ENCODE data around the gene SBNO1.

Gene SBNO1

GRCh38 chr12:123269395-123269892 lies 95.2 kb downstream of the SBNO1 start:
- Histone ChIP-seq H3K4me2 (ENCODE audit: insufficient read depth, low read length, poor library complexity, severe bottlenecking) (peak overlapping the region; percentile 99), H4K91ac (ENCODE audit: low read depth, low read length, poor library complexity) (peak overlapping the region; percentile 98), H3K27ac (replicated peaks; ENCODE audit: low read length) (peak overlapping the region; percentile 94), H3K9me3 (replicated peaks in 1 of 2; ENCODE audit: control insufficient read depth in 2 of 2, insufficient read depth in 1 of 2, low read depth in 1 of 2, low read length in 2 of 2) (no peaks in the 10 kb centered on the region), H3K9ac (ENCODE audit: low read depth, low read length, poor library complexity) (peak overlapping the region; percentile 83), H3K27me3 (ENCODE audit: control insufficient read depth in 3 of 3, insufficient read depth in 3 of 3, low read depth in 1 of 3, low read length in 3 of 3) (no peaks in the 10 kb centered on the region), H2AFZ (ENCODE audit: low read length) (peak overlapping the region; percentile 71), H3K79me1 (ENCODE audit: low read depth, low read length) (peaks cover 32% of the 10 kb centered on the region), H2BK120ac (ENCODE audit: low read depth, low read length) (peak overlapping the region; percentile 99), H3K23ac (ENCODE audit: low read depth, low read length, poor library complexity) (peak overlapping the region; percentile 2), H3K4ac (ENCODE audit: low read length) (peak overlapping the region; percentile 100), H3K4me3 (ENCODE audit: low read length in 2 of 2) (peak overlapping the region; percentile 64 to 83), H2BK12ac (ENCODE audit: low read length) (no peak overlapping the region), H2BK15ac (ENCODE audit: low read length) (no peak overlapping the region), H3K18ac (ENCODE audit: low read length) (peak overlapping the region; percentile 100), H3K14ac (ENCODE audit: low read length) (peak overlapping the region; percentile 77), H2AK5ac (ENCODE audit: low read depth, low read length) (peak overlapping the region; percentile 100), H3K4me1 (ENCODE audit: control insufficient read depth in 2 of 2, insufficient read depth in 1 of 2, low read depth in 1 of 2, low read length in 2 of 2) (peaks cover 14 to 16% of the 10 kb centered on the region in 2 donors), H2BK5ac (ENCODE audit: low read length) (peak overlapping the region; percentile 96), H3K36me3 (replicated peaks in 1 of 2; ENCODE audit: control insufficient read depth in 2 of 2, insufficient read depth in 2 of 2, low read length in 2 of 2) (peaks cover 29 to 47% of the 10 kb centered on the region in 2 donors), H4K8ac (ENCODE audit: low read depth, low read length) (no peak overlapping the region)
- DNase-seq (ENCODE audit: low spot score): peak; percentile 82
- no CpG with 5 or more reads among the region's 32 CpGs for WGBS, 2 donors (ENCODE audit: extremely low coverage in 2 of 2, insufficient read length in 2 of 2, insufficient replicate concordance in 1 of 2)

GRCh38 chr12:123268850-123269249 lies 95.8 kb downstream of the SBNO1 start:
- H3K4me2 ChIP-seq (ENCODE audit: insufficient read depth, low read length, poor library complexity, severe bottlenecking): peak overlapping the region; percentile 22
- H2BK120ac ChIP-seq (ENCODE audit: low read depth, low read length): peak overlapping the region; percentile 92
- peak overlapping the region; percentile 60 for H3K4ac ChIP-seq (ENCODE audit: low read length)
- peak overlapping the region; percentile 98 for H4K91ac ChIP-seq (ENCODE audit: low read depth, low read length, poor library complexity)
- H3K79me1 ChIP-seq (ENCODE audit: low read depth, low read length): peaks cover 32% of the 10 kb centered on the region
- no CpG with 5 or more reads among the region's 13 CpGs for WGBS, 2 donors (ENCODE audit: extremely low coverage in 2 of 2, insufficient read length in 2 of 2, insufficient replicate concordance in 1 of 2)
- H3K4me1 ChIP-seq (ENCODE audit: control insufficient read depth in 2 of 2, insufficient read depth in 1 of 2, low read depth in 1 of 2, low read length in 2 of 2): peaks cover 14 to 16% of the 10 kb centered on the region in 2 donors
- DNase-seq (ENCODE audit: low spot score): no peak
- peak overlapping the region; percentile 100 for H2AK5ac ChIP-seq (ENCODE audit: low read depth, low read length)
- H3K27me3 ChIP-seq (ENCODE audit: control insufficient read depth in 3 of 3, insufficient read depth in 3 of 3, low read depth in 1 of 3, low read length in 3 of 3): no peaks in the 10 kb centered on the region
- peak overlapping the region; percentile 96 for H2BK5ac ChIP-seq (ENCODE audit: low read length)
- H3K36me3 ChIP-seq (replicated peaks in 1 of 2; ENCODE audit: control insufficient read depth in 2 of 2, insufficient read depth in 2 of 2, low read length in 2 of 2): peaks cover 30 to 49% of the 10 kb centered on the region in 2 donors
- peak overlapping the region; percentile 78 for H2BK12ac ChIP-seq (ENCODE audit: low read length)
- H3K9me3 ChIP-seq (replicated peaks in 1 of 2; ENCODE audit: control insufficient read depth in 2 of 2, insufficient read depth in 1 of 2, low read depth in 1 of 2, low read length in 2 of 2): no peaks in the 10 kb centered on the region
- peak overlapping the region; percentile 97 for H4K8ac ChIP-seq (ENCODE audit: low read depth, low read length)
- H3K23ac ChIP-seq (ENCODE audit: low read depth, low read length, poor library complexity): peak overlapping the region; percentile 85
- peak overlapping the region; percentile 89 for H3K18ac ChIP-seq (ENCODE audit: low read length)
- H3K14ac ChIP-seq (ENCODE audit: low read length): peak overlapping the region; percentile 49
- peak overlapping the region in 1 of 2 donors; percentile 33 for H3K4me3 ChIP-seq (ENCODE audit: low read length in 2 of 2)
- peak overlapping the region; percentile 83 for H3K9ac ChIP-seq (ENCODE audit: low read depth, low read length, poor library complexity)
- H3K27ac ChIP-seq (replicated peaks; ENCODE audit: low read length): peak overlapping the region; percentile 94
- peak overlapping the region; percentile 98 for H2BK15ac ChIP-seq (ENCODE audit: low read length)
- H2AFZ ChIP-seq (ENCODE audit: low read length): peak overlapping the region; percentile 71

DNA sequence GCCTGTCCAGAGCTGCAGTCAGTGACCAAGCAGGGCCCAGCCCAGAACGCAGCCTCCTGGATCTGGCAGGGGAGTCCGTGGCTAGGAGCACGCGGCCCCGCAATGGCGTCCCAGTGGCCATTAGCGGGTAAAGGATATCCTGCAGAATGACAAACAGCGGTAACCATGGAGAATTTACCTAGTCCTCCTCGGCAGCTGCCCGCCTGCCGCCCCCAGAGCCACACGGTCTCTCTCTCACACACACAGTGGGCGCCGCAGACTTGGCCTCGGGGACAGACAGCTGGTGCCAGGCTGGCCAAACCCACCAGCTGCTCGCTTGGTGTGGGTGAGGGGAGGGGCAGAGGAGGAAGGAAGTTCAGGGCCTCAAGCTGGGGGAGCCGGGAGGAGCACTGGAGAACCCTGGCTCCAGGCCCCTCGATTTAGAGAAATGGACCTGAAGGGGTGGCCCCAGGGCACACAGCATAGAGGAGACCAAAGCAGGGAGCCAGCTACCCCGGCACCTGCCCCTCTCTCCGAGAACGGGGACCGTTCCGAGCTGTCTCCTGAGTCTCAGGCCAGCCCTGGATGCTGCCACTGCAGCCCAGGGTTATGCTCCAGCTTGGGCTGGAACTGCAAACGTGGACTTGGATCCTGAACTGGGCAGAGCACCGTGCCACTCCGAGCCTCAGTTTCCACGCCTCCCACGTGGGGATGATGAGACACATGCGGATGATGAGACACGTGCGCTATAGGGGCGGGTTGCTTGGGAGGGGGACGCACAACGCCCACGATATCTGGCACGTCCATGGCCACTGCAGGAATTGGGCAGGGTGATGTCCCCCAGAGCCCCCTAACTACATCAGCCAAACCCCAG lies 96.4 kb downstream of the SBNO1 start:
- H3K4ac ChIP-seq (ENCODE audit: low read length): peak overlapping the region; percentile 66
- H3K18ac ChIP-seq (ENCODE audit: low read length): peak overlapping the region; percentile 89
- DNase-seq (ENCODE audit: low spot score): no peak
- peak overlapping the region; percentile 94 for H3K27ac ChIP-seq (replicated peaks; ENCODE audit: low read length)
- H2BK12ac ChIP-seq (ENCODE audit: low read length): peak overlapping the region; percentile 99
- H2AK5ac ChIP-seq (ENCODE audit: low read depth, low read length): peak overlapping the region; percentile 100
- no peaks in the 10 kb centered on the region for H3K9me3 ChIP-seq (replicated peaks in 1 of 2; ENCODE audit: control insufficient read depth in 2 of 2, insufficient read depth in 1 of 2, low read depth in 1 of 2, low read length in 2 of 2)
- H2AFZ ChIP-seq (ENCODE audit: low read length): no peak overlapping the region
- no CpG with 5 or more reads among the region's 36 CpGs for WGBS, 2 donors (ENCODE audit: extremely low coverage in 2 of 2, insufficient read length in 2 of 2, insufficient replicate concordance in 1 of 2)
- peak overlapping the region; percentile 98 for H4K91ac ChIP-seq (ENCODE audit: low read depth, low read length, poor library complexity)
- H3K4me2 ChIP-seq (ENCODE audit: insufficient read depth, low read length, poor library complexity, severe bottlenecking): no peak overlapping the region
- no peak overlapping the region for H3K4me3 ChIP-seq (ENCODE audit: low read length in 2 of 2)
- H3K27me3 ChIP-seq (ENCODE audit: control insufficient read depth in 3 of 3, insufficient read depth in 3 of 3, low read depth in 1 of 3, low read length in 3 of 3): no peaks in the 10 kb centered on the region
- peak overlapping the region; percentile 82 for H3K14ac ChIP-seq (ENCODE audit: low read length)
- peaks cover 14 to 16% of the 10 kb centered on the region in 2 donors for H3K4me1 ChIP-seq (ENCODE audit: control insufficient read depth in 2 of 2, insufficient read depth in 1 of 2, low read depth in 1 of 2, low read length in 2 of 2)
- H2BK120ac ChIP-seq (ENCODE audit: low read depth, low read length): peak overlapping the region; percentile 92
- H3K79me1 ChIP-seq (ENCODE audit: low read depth, low read length): peaks cover 32% of the 10 kb centered on the region
- H3K23ac ChIP-seq (ENCODE audit: low read depth, low read length, poor library complexity): peak overlapping the region; percentile 85
- H3K36me3 ChIP-seq (replicated peaks in 1 of 2; ENCODE audit: control insufficient read depth in 2 of 2, insufficient read depth in 2 of 2, low read length in 2 of 2): peaks cover 34 to 55% of the 10 kb centered on the region in 2 donors
- peak overlapping the region; percentile 98 for H2BK15ac ChIP-seq (ENCODE audit: low read length)
- peak overlapping the region; percentile 97 for H4K8ac ChIP-seq (ENCODE audit: low read depth, low read length)
- H2BK5ac ChIP-seq (ENCODE audit: low read length): peak overlapping the region; percentile 96
- peak overlapping the region; percentile 83 for H3K9ac ChIP-seq (ENCODE audit: low read depth, low read length, poor library complexity)

DNA sequence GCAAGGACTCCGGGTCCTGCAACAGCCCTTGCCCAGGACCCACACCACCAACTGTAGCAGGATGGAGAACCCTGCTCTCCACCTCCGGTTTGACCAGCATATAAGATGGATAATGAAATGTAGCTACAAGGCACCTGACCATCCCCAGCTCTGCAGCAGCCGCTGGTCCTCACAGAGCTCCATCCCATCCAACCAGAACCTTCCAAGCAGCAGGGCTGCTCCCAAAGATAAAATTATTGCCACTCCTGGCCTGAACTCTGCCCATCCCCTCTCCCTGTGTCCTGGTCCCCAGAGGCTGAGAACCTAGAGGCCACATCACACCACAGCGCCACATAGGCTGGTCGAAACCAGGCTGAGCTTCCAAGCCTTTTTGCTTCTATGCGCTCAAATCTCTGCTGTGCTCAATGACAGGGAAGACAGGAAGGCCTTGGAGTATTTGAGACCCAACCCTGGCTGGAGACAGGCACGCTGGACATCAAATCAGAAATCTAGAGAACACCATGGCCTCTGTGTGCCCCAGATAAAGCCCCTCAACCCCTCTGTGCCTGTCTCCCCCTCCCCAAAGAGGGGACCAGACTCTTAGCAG lies 97.2 kb downstream of the SBNO1 start:
- no CpG with 5 or more reads among the region's 7 CpGs for WGBS, 2 donors (ENCODE audit: extremely low coverage in 2 of 2, insufficient read length in 2 of 2, insufficient replicate concordance in 1 of 2)
- peaks cover 32% of the 10 kb centered on the region for H3K79me1 ChIP-seq (ENCODE audit: low read depth, low read length)
- H3K4me1 ChIP-seq (ENCODE audit: control insufficient read depth in 2 of 2, insufficient read depth in 1 of 2, low read depth in 1 of 2, low read length in 2 of 2): peaks cover 10 to 14% of the 10 kb centered on the region in 2 donors
- peak overlapping the region; percentile 46 for H2BK12ac ChIP-seq (ENCODE audit: low read length)
- no peak for DNase-seq (ENCODE audit: low spot score)
- peak overlapping the region; percentile 20 for H3K27ac ChIP-seq (replicated peaks; ENCODE audit: low read length)
- H3K23ac ChIP-seq (ENCODE audit: low read depth, low read length, poor library complexity): peak overlapping the region; percentile 85
- peak overlapping the region; percentile 98 for H2BK15ac ChIP-seq (ENCODE audit: low read length)
- no peak overlapping the region for H2AFZ ChIP-seq (ENCODE audit: low read length)
- H4K8ac ChIP-seq (ENCODE audit: low read depth, low read length): no peak overlapping the region
- H2BK120ac ChIP-seq (ENCODE audit: low read depth, low read length): peak overlapping the region; percentile 28
- no peaks in the 10 kb centered on the region for H3K9me3 ChIP-seq (replicated peaks in 1 of 2; ENCODE audit: control insufficient read depth in 2 of 2, insufficient read depth in 1 of 2, low read depth in 1 of 2, low read length in 2 of 2)
- H3K4me3 ChIP-seq (ENCODE audit: low read length in 2 of 2): no peak overlapping the region
- H3K4ac ChIP-seq (ENCODE audit: low read length): no peak overlapping the region
- no peak overlapping the region for H2BK5ac ChIP-seq (ENCODE audit: low read length)
- H3K4me2 ChIP-seq (ENCODE audit: insufficient read depth, low read length, poor library complexity, severe bottlenecking): no peak overlapping the region
- no peak overlapping the region for H4K91ac ChIP-seq (ENCODE audit: low read depth, low read length, poor library complexity)
- peak overlapping the region; percentile 100 for H2AK5ac ChIP-seq (ENCODE audit: low read depth, low read length)
- no peak overlapping the region for H3K9ac ChIP-seq (ENCODE audit: low read depth, low read length, poor library complexity)
- no peak overlapping the region for H3K18ac ChIP-seq (ENCODE audit: low read length)
- no peak overlapping the region for H3K14ac ChIP-seq (ENCODE audit: low read length)
- peaks cover 39 to 62% of the 10 kb centered on the region in 2 donors for H3K36me3 ChIP-seq (replicated peaks in 1 of 2; ENCODE audit: control insufficient read depth in 2 of 2, insufficient read depth in 2 of 2, low read length in 2 of 2)
- H3K27me3 ChIP-seq (ENCODE audit: control insufficient read depth in 3 of 3, insufficient read depth in 3 of 3, low read depth in 1 of 3, low read length in 3 of 3): no peaks in the 10 kb centered on the region
